Measurements from ENCODE around the gene KCNIP4.

Gene KCNIP4

GRCh38 chr4:21890231-21890630, 58.3 kb downstream of the KCNIP4 start:
- no peak for TF ChIP-seq CTCF (conservative IDR thresholded peaks at IDR 0.05; ENCODE audit: low read depth, low read length)
- DNase-seq (ENCODE audit: low read depth) = no peak
- H3K4me3 ChIP-seq (ENCODE audit: low read length) = no peak overlapping the region

- no peak for TF ChIP-seq CTCF (conservative IDR thresholded peaks at IDR 0.05; ENCODE audit: low read depth, low read length)
- DNase-seq (ENCODE audit: low read depth) = peak; percentile 35
- H3K4me3 ChIP-seq (ENCODE audit: low read length) = no peak overlapping the region
Measured at GRCh38 chr4:21888195-21888976, 60.2 kb downstream of the KCNIP4 start.

GRCh38 chr4:21887481-21887880, 61.1 kb downstream of the KCNIP4 start:
- no peak for DNase-seq (ENCODE audit: low read depth)
- TF ChIP-seq CTCF (conservative IDR thresholded peaks at IDR 0.05; ENCODE audit: low read depth, low read length) = no peak
- H3K4me3 ChIP-seq (ENCODE audit: low read length) = no peak overlapping the region

- peak; percentile 33 for DNase-seq (ENCODE audit: low read depth)
- TF ChIP-seq CTCF (conservative IDR thresholded peaks at IDR 0.05; ENCODE audit: low read depth, low read length) = no peak
- no peak overlapping the region for H3K4me3 ChIP-seq (ENCODE audit: low read length)
Measured at GRCh38 chr4:21885770-21886169, 62.8 kb downstream of the KCNIP4 start.

GRCh38 chr4:21885241-21885640, 63.3 kb downstream of the KCNIP4 start:
- H3K4me3 ChIP-seq (ENCODE audit: low read length) = no peak overlapping the region
- TF ChIP-seq CTCF (conservative IDR thresholded peaks at IDR 0.05; ENCODE audit: low read depth, low read length) = no peak
- no peak for DNase-seq (ENCODE audit: low read depth)

- no peak for DNase-seq (ENCODE audit: low read depth)
- TF ChIP-seq CTCF (conservative IDR thresholded peaks at IDR 0.05; ENCODE audit: low read depth, low read length) = no peak
- H3K4me3 ChIP-seq (ENCODE audit: low read length) = no peak overlapping the region
Measured at GRCh38 chr4:21884615-21885014, 64.0 kb downstream of the KCNIP4 start.

Data from retinal pigment epithelial cell (primary cell).